ENCODE data around the gene CLC. TPM values are rescaled to one million over a fixed set of nuclear protein-coding genes. Genes with fewer than 3 reads are reported as not detected.

The CLC gene
- total and polyA plus RNA-seq, 3 donors from 2014 or later = 0.61 TPM; not detected in 2

GRCh38 chr19:39705578-39706188 is 32.1 kb downstream of the CLC start:
- Histone ChIP-seq H3K27ac (no peak overlapping the region), H3K36me3 (ENCODE audit: low read depth, missing control alignments) (no peaks in the 10 kb centered on the region), H3K4me3 (no peak overlapping the region), H3K9me3 (no peaks in the 10 kb centered on the region), H3K27me3 (no peaks in the 10 kb centered on the region), H3K4me1 (no peaks in the 10 kb centered on the region)
- 67 to 69% methylated on average over 8 of the region's 8 CpGs for WGBS, 2 donors
- no peak for DNase-seq
- TF ChIP-seq POLR2A (IDR thresholded peaks at IDR 0.05) (no peak), CTCF (IDR thresholded peaks at IDR 0.05) (no peak)
- intact Hi-C loops (cut with DNase I; ENCODE audit: low total_unique reads) = no loop called here

- Histone ChIP-seq H3K4me3 (no peak within 1 kb of the TSS), H3K4me1 (no peaks in the 10 kb centered on the region), H3K27ac (no peak within 1 kb of the TSS), H3K9me3 (no peaks in the 10 kb centered on the region), H3K27me3 (no peaks in the 10 kb centered on the region), H3K36me3 (ENCODE audit: low read depth, missing control alignments) (no peaks in the 10 kb centered on the region)
- no peak for TF ChIP-seq POLR2A (IDR thresholded peaks at IDR 0.05)
- TF ChIP-seq CTCF (IDR thresholded peaks at IDR 0.05) = no peak
- intact Hi-C loops (cut with DNase I; ENCODE audit: low total_unique reads) = no loop called here
- no peak for DNase-seq
- 52 to 54% methylated on average over 6 of the region's 6 CpGs for WGBS, 2 donors
These were observed 33.4 kb downstream of the CLC start, which contains the start of gene LGALS14 for GRCh38 chr19:39704181-39705044. Gene LGALS14 (plus strand): TSS chr19:39704481. CDS start chr19:39704529, 48 bp downstream.

GRCh38 chr19:39701291-39701690 is 36.5 kb downstream of the CLC start:
- TF ChIP-seq POLR2A (IDR thresholded peaks at IDR 0.05) = no peak
- no peak for TF ChIP-seq CTCF (IDR thresholded peaks at IDR 0.05)
- Histone ChIP-seq H3K4me1 (no peaks in the 10 kb centered on the region), H3K9me3 (no peaks in the 10 kb centered on the region), H3K4me3 (no peak overlapping the region), H3K36me3 (ENCODE audit: low read depth, missing control alignments) (no peaks in the 10 kb centered on the region), H3K27ac (no peak overlapping the region), H3K27me3 (no peaks in the 10 kb centered on the region)
- intact Hi-C loops (cut with DNase I; ENCODE audit: low total_unique reads) = no loop called here
- DNase-seq = no peak
- whole genome bisulfite sequencing, 2 donors = 80 to 82% methylated on average over 5 of the region's 5 CpGs

- TF ChIP-seq POLR2A (IDR thresholded peaks at IDR 0.05) = no peak
- H3K9me3 ChIP-seq = no peaks in the 10 kb centered on the region
- H3K27me3 ChIP-seq = no peaks in the 10 kb centered on the region
- DNase-seq = no peak
- no peak overlapping the region for H3K4me3 ChIP-seq
- no peaks in the 10 kb centered on the region for H3K36me3 ChIP-seq (ENCODE audit: low read depth, missing control alignments)
- H3K4me1 ChIP-seq = no peaks in the 10 kb centered on the region
- H3K27ac ChIP-seq = no peak overlapping the region
- intact Hi-C loops (cut with DNase I; ENCODE audit: low total_unique reads) = no loop called here
These were observed 39.3 kb downstream of the CLC start for GRCh38 chr19:39698535-39698934.

- intact Hi-C loops (cut with DNase I; ENCODE audit: low total_unique reads) = no loop called here
- Histone ChIP-seq H3K9me3 (no peaks in the 10 kb centered on the region), H3K36me3 (ENCODE audit: low read depth, missing control alignments) (no peaks in the 10 kb centered on the region), H3K4me1 (no peaks in the 10 kb centered on the region), H3K27ac (no peak overlapping the region), H3K4me3 (no peak overlapping the region), H3K27me3 (no peaks in the 10 kb centered on the region)
- TF ChIP-seq POLR2A (IDR thresholded peaks at IDR 0.05) (no peak), CTCF (IDR thresholded peaks at IDR 0.05) (no peak)
- 64 to 67% methylated on average over 2 of the region's 2 CpGs for WGBS, 2 donors
- DNase-seq = no peak
These were observed 41.4 kb downstream of the CLC start for GRCh38 chr19:39696387-39696786.
